Measurements from ENCODE around the gene TNRC6C.

TNRC6C gene

DNA sequence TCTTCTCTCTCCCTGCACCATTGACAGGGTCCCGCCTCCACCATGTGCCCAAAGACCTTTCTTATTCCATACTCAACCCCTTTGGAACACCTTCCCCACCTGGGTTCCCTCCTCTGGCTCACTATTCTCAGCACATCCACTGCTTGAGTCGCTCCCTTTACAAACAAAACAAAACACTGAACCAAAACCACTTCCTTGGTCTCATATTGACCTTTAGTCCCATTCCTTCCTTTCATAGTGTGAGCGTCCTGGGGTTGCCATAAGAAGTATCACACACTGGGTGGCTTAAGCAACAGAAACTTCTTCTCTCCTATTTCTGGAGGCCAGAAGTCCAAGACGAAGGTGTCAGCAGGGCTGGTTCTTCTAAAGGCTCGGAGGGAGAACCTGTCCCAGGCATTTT, 6.1 kb upstream of the TNRC6C start:
- no peak for DNase-seq (ENCODE audit: low read depth)
- TF ChIP-seq, protein P1, sequence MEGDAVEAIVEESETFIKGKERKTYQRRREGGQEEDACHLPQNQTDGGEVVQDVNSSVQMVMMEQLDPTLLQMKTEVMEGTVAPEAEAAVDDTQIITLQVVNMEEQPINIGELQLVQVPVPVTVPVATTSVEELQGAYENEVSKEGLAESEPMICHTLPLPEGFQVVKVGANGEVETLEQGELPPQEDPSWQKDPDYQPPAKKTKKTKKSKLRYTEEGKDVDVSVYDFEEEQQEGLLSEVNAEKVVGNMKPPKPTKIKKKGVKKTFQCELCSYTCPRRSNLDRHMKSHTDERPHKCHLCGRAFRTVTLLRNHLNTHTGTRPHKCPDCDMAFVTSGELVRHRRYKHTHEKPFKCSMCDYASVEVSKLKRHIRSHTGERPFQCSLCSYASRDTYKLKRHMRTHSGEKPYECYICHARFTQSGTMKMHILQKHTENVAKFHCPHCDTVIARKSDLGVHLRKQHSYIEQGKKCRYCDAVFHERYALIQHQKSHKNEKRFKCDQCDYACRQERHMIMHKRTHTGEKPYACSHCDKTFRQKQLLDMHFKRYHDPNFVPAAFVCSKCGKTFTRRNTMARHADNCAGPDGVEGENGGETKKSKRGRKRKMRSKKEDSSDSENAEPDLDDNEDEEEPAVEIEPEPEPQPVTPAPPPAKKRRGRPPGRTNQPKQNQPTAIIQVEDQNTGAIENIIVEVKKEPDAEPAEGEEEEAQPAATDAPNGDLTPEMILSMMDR (IDR thresholded peaks at IDR 0.05; ENCODE audit: control insufficient read depth, insufficient read depth, low read depth, low read length, missing control alignments) = no peak
- H3K4me3 ChIP-seq (ENCODE audit: control insufficient read depth, low read depth, low read length) = no peak overlapping the region

DNA sequence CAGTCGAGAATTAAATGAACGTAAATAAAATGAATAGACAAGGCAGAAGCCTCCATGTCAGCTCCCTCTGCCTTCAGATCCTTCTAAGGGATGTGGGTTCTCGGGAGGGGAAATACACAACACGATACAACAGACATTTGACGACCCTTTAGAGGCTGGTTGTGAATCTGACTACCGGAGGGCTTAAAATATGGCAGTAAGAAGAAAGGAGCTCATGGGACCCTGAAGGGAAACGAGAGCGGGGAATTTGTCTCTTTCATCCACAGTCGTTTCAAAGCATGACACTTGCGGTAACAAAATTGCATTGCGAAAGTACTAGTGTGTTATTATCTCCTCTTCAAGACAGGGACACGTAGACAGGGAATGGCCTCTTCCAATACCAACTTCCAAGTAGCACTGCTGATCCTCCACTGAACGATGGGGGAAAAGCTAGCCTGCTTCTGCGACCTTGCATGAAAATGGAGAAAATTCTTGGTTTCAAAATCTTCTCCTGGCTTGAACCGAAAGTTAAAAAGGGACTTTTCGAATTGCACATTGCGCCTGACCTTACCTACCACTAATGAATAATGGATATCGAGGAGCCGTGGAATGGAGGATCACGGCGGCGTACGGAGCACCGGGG, 1.2 kb upstream of the TNRC6C start:
- H3K4me3 ChIP-seq (ENCODE audit: control insufficient read depth, low read depth, low read length) = peak overlapping the region; percentile 63
- TF ChIP-seq, protein P1 (IDR thresholded peaks at IDR 0.05; ENCODE audit: control insufficient read depth, insufficient read depth, low read depth, low read length, missing control alignments) = no peak
- DNase-seq (ENCODE audit: low read depth) = no peak

DNA sequence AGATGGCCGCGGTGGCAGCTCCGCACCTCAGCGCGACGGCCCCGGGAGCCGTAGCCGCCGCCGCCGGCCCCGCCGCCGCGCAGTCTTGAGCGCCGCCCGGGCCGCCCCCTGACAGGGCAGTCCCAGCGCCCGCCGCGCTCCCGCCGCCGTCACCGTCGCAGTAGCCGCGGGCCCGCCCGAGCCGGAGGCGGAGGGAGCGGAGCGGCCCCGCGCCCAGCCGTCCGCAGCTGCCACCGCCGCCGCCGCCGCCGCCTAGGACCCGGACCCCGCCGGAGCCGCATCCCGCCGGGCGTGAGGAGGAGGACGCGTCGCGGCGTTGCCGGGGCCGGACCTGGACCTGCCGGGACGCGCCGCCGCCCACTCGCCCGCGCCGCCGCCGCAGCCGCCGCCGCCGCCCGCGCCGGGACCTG, 218 bp downstream of the TNRC6C start:
- peak overlapping the region; percentile 63 for H3K4me3 ChIP-seq (ENCODE audit: control insufficient read depth, low read depth, low read length)
- DNase-seq (ENCODE audit: low read depth) = no peak

DNA sequence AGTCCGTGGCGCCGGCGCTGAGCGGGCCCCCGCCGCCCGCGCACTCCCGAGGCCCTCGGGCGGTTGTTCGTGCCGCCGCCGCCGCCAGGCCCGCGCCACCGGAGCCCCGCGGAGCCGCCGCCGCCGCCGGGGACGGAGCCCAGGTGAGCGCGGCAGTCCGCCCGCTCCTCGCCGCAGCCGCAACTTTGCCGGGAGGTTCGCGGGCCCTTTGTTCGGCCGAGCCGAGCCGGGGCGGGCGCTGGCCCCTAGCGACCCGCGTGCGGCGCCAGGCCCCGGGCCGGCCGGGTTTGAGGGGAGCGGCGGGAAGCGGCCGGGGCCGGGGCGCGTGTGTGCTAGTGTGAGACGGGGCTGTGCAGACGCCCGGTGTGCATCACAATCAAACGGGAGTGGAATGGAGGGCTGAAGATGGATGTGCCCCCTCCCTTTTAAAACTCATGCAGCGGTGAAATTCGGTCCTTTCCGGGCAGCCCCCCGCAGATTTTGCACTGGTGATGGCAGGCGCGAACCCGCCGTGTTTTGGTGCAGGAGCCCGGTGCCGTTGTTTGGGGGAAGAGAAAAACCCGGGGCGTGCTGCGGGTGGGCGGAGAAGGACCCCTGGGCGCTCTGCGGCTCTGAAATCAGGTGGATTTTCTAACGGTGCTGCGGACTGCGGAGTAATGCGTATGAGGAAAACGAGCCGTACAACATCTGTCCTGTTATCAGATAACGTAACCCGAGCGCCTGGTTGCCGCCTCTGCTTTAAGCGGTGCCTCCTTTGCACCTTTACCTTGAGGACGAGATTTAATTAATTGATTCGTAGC, 823 bp downstream of the TNRC6C start:
- TF ChIP-seq, protein P1 (IDR thresholded peaks at IDR 0.05; ENCODE audit: control insufficient read depth, insufficient read depth, low read depth, low read length, missing control alignments) = peak; percentile 5
- DNase-seq (ENCODE audit: low read depth) = no peak
- H3K4me3 ChIP-seq (ENCODE audit: control insufficient read depth, low read depth, low read length) = peak overlapping the region; percentile 72

More for the DNA sequence above, 218 bp downstream of the TNRC6C start:
- TF ChIP-seq, protein P1 (IDR thresholded peaks at IDR 0.05; ENCODE audit: control insufficient read depth, insufficient read depth, low read depth, low read length, missing control alignments) = no peak

DNA sequence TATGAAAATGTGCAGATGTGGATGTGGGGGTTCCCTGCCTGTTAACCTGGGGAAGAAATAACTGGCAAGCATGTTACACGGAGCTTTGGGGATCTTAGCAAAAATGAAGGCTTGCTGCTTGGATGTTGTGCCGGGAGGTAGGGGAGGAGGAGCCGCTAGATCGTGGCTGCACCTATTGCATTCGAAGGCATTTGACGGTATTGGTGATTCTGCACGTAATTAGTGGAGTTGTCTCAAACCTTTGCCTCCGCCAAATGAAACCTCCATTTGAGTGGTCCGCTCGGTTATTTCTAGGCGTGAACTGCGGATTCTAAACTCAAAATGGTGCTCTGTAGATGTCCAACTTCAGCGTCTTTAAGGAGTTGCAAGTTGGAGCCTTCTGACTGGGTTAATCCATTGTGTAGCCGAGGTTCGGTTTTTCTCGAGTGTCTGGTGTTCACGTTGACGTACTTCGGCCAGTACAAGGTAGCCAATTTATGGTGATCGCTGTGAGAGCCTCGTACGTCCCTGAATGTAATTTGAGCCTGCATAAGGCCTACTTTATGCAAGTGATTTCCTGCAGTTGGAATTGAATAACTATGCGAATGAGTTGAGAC, 1.5 kb downstream of the TNRC6C start:
- TF ChIP-seq, protein P1 (IDR thresholded peaks at IDR 0.05; ENCODE audit: control insufficient read depth, insufficient read depth, low read depth, low read length, missing control alignments) = no peak
- H3K4me3 ChIP-seq (ENCODE audit: control insufficient read depth, low read depth, low read length) = peak overlapping the region; percentile 72
- no peak for DNase-seq (ENCODE audit: low read depth)

DNA sequence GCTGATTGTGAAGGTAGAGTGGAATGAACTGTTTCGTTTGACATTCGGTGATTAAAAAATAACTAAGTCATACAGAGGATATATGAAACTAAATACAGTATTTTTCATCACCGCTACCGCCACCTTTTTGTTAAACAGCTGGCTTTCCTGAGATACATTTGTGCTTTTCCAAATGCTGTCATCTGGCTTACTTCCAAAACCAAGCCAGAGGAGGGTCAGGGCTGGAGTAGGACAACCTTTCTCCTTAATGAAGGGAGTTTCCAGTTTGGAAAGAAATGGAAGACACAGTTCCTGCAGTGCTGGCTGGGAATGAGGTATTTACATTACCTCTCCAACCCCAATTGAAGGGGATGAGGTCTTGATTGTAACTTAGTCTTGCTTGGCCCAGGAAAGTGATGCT, 3.2 kb downstream of the TNRC6C start:
- no peak for DNase-seq (ENCODE audit: low read depth)
- no peak overlapping the region for H3K4me3 ChIP-seq (ENCODE audit: control insufficient read depth, low read depth, low read length)
- TF ChIP-seq, protein P1 (IDR thresholded peaks at IDR 0.05; ENCODE audit: control insufficient read depth, insufficient read depth, low read depth, low read length, missing control alignments) = no peak
